Activated CD4-positive, alpha-beta T cell treated with anti-CD3 and anti-CD28 coated beads for 24 hours (primary cell): ENCODE data around the gene POC1A.

Source experiments
- DNase-seq, 2 donors: peaks; one replicate each; pipeline ENCODE4 v3.0.0-alpha.2; 2020; ENCODE audit warnings: low read depth in 2 of 2

The POC1A gene

DNA sequence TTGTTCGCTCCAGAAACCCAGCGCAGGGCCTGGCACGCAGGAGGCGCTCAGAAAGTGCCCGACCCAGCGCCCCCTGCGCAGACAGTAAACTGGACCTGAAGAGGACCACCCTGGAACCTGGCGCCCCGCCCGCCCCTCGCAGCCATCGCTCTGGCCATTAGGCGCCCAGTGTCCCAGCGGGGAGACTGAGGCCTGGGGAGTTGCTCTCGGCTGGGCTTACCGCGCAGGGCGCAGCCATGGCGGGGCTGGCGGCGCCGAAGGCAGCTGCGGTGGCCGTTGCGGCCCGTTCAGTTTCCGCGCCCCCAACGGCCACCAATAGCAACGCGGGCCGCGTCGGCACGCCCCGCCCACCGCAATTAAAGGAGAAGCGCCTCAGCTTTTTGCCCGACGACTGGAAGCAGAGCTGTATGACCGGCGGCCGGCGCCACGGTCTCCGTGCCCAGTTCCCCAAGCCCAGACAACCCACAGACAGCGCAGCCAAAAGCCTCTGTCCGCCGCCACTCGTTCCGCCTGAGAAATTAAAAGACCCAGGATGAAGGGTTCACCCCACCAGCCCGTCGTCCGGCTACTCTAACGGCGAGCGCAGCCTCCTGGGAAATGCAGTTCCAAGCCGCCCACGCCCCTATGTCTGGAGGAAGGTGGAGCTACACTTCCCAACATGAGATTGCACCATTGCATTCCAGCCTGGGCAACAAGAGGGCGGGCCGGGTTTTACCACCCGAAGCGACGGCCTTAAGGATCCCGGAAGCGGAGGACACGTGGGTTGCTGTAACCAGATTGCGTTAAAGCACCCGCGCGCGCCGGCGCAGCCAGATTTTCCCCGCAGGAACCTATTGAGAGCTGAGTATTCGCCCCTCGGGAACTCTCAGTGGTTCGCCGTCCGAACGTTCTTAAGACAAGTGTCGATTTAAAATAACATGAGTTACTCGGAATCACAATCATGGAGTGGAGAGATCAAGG, at the start of gene POC1A:
POC1A (minus strand) TSS at position 289 of the 960 bp plus-strand sequence; CDS start at position 238, 51 bp downstream.
- DNase-seq, result peak; percentile 86 to 87

DNA sequence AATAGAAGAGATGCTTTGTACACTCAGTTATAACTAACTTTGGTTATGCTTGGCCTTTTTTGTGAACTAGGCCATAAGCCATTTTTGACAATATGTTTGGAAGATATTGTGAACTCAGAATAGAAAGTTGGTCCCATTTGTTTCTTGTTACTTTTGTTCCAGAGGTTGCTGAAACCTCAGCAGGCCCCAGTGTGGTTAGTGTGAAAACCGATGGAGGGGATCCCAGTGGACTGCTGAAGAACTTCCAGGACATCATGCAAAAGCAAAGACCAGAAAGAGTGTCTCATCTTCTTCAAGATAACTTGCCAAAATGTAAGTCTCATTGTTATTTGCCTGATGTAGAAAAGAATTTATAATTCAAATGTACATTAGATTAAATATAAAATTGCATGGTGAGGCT, 49.5 kb upstream of the POC1A start:
- no peak for DNase-seq

GRCh38 chr3:52202384-52203077, 48.3 kb upstream of the POC1A start:
- DNase-seq, result no peak

GRCh38 chr3:52200981-52201679, 46.9 kb upstream of the POC1A start:
- DNase-seq, result no peak

DNA sequence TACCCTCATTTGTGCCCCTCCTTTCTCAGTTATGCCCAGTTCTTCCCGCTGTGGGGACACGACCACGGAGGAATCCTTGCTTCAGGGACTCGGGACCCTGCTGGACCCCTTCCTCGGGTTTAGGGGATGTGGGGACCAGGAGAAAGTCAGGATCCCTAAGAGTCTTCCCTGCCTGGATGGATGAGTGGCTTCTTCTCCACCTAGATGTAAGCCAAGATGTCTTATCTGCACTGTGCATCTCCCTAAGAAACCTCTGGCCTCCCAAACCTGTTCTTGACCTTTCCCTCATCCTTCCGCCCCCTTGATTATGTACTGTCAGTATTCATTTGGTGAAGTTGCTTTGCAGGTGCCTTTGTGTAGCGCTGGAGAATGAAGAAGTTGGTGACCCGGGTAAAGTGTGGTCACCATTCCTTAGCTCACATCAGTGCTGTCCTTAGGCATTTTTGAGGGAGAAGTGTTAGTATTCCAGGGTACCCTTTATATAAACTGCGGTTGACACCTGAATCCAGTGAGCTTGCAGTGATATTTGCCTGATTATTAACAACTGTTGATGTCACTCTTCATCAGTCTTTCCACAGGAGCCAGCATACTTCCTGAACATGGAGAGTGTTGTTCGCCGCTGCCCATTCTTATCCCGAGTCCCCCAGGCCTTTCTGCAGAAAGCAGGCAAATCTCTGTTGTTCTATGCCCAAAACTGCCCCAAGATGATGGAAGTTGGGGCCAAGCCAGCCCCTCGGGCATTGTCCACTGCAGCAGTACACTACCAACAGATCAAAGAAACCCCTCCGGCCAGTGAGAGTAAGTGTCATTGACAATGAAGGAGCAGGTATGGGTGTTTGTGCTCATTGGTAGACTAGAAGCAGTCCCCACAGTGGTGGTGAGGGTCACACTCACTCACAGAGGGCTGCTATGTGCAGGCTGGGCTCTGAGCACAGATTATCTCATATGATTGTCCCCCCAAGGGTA, 44.7 kb upstream of the POC1A start:
- no peak for DNase-seq

DNA sequence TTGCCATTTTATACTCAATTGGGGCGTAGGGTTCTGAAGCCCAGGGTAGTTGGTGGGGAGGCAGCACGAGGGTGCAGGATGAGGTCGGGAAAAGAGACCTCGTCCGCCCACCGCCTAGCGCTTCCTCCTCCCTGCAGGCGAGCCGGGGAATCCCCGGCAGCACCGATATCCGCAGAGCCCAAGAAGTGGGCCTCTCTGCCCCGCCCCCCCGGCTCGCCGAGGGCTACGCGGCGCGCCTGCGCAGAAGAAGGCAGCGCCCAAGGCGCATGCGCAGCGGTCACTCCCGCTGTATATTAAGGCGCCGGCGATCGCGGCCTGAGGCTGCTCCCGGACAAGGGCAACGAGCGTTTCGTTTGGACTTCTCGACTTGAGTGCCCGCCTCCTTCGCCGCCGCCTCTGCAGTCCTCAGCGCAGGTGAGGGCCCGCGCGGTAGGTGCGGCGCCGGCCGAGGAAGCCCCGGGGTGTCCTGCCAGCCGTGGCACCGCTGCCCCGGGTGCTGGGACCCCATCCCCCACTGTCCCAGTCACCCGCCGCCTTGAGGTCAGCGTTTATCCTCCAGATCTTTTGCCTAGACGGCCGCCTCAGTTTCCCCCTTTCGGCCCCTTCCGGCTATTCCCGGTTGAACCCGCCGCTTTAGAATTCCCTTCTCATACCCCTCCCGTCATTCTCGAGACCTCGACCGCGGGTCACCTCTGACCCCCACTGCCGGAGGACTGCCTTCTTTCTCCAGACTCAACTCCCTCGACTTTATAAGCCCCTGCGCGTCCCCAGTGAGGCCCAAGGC, 43.8 kb upstream of the POC1A start, which contains the start of gene ALAS1:
ALAS1 (plus strand) TSS at position 319 of the 784 bp plus-strand sequence. CDS start 1,082 bp downstream, outside the sequence.
- DNase-seq, result peak; percentile 92 to 95

DNA sequence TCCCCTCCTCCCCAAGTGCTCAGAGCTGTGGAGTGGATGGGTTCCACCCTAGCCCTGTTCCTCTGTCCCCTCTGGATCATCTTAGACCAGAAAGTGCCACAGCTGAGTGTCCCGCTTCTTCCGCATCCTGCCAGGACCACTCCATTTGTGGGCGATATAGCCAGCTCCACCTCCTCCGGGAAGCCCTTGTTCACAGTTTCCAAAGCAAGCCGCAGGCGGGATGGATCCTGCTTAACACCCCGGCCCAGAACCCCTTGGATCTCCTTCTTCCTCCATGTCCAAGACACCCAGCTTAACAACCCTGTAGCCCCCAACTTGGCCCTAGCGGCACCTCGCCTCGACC, 43.2 kb upstream of the POC1A start:
- no peak for DNase-seq

DNA sequence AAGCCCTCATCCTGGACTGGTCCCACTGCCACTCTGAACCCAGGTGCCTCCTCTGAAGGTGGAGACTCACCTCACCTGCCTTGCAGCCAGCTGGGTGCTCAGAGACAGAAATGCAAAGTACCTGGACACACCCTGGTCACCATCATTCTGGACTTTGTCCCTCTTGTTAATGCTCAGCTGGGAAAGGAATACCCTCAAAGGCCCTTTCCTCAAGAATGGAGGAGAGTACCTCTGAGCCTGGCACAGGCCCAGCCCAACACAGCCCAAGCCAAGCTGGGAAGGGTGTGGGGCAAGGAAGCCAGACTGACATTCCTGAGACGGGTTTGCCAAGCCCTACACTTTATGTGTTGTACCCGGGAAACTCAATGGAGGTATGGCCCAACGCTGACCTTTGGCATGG, 42.8 kb upstream of the POC1A start:
- no peak for DNase-seq

DNA sequence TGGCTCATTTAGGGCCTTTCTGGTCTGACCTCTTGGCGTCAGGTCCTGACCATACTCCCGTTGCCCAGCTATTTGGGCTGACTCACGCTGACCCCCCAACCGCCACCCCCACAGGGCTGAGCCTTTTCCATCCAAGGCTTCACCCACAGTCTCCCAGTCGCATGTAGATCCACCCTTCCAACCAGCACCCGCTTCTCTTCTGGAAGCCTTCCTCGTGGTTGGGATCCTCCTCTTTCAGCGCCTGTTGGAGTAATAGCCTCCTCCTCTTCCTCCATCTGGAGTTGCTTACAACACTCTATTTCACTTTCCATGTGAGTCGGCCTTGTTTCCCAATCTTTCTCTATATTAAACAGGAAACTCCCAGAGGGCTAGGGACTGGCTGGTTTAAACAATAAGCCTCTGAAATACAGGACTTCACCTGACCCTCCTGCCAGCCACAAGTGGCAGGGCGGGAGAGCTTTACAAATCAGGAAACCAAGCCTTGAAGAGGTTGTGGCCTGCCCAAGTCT, 41.7 kb upstream of the POC1A start:
- DNase-seq, result no peak

- no peak for DNase-seq
These were observed 41.0 kb upstream of the POC1A start for GRCh38 chr3:52195291-52195597.

DNA sequence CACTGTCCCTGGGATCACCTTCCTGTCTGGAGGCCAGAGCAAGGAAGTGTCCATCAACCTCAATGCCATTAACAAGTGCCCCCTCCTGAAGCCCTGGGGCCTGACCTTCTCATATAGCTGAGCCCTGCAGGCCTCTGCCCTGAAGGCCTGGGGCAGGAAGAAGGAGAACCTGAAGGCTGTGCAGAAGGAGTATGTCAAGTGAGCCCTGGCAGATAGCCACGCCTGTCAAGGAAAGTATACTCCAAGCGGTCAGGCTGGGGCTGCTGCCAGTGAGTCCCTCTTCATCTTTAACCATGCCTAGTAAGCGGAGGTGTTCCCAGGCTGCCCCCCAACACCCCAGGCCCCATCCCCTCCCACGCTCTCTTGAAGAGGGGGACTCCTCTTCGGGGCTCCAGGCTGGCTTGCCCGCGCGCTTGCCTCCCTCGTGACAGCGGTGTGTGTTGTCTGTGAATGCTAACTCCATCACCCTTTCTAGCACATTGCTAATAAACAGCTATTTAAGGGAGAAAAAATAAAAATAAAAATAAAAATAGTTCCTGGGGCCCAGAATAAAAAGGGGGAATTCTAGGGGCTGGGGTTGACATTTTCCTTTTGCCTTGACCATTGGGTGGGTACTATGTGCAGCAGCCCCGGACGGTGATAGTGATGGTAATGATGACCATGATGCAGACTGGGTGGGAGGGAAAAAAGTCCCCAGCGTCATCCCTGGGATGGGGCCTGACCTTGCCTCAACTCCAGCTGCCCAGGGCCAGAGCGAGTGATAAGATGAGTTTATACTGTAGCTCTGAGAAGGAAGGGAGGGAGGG, 40.5 kb upstream of the POC1A start:
- no peak for DNase-seq

GRCh38 chr3:52193065-52193464, 38.8 kb upstream of the POC1A start:
- no peak for DNase-seq

- DNase-seq, result no peak
These were observed 37.4 kb upstream of the POC1A start for GRCh38 chr3:52191663-52192062.

DNA sequence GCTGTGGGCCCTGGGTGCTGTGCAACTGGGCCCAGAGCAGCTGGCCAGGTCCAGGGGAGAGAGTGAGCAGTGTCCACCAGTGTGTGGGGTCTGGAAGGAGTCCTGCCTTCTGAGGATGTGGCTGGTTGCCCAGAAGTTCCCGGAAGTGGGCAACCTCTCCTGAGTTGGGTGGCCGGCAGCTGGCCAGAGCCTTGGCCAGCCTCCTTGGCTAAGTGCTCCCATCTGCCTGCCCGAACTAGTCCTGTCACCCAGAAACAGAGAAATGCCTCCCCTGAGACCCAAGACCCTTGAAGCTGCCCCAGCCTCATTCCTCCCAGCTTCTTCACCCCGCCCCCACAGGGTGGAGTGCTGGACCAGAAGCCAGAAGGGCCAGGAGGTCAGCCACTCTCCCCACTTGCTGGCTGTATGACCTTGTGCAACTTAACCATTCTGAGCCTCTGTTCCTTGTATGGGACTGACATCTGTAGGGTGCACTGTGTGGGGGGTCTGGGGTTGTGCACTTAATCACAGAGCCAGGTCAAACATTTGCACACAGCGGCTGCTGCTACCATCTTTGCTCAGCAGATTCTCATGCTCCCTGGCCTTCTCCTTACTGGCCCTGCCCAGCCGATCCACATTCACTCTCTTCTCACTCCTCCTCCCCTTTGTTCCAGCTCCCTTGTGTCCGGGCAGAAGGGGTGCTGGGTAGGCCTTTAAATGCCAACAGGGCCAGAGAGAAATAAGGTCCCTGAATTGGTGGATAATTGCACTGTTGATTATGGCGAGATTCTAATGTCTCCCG, 36.3 kb upstream of the POC1A start:
- no peak for DNase-seq

- DNase-seq, result no peak
These were observed 34.3 kb upstream of the POC1A start for GRCh38 chr3:52188556-52188955.

DNA sequence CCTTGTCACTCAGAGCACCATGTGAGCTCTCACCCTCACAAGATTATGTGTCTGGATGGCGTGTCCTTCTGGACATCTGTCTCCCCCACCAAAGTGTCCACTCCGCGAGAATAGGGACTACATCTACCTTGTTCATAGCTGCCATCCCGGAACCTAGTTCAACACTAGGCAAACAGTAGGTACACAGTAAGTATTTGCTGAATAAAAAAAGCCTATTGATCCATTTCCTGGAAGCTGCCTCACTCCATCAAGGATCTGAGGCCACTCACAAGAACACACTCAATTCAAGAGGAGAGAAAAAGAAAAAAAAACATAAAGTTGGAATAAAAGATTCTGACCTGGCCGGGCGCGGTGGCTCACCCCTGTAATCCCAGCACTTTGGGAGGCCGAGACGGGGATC, 32.5 kb upstream of the POC1A start:
- DNase-seq, result no peak

- DNase-seq, result no peak
These were observed 31.6 kb upstream of the POC1A start for GRCh38 chr3:52185837-52186236.

- DNase-seq, result no peak
These were observed 31.1 kb upstream of the POC1A start for GRCh38 chr3:52185311-52185710.

GRCh38 chr3:52184690-52185089, 30.5 kb upstream of the POC1A start:
- DNase-seq, result no peak
